HepG2 (cell line): Measurements from ENCODE around the gene TUBA4A. TPM values are rescaled to one million over a fixed set of nuclear protein-coding genes. Genes with fewer than 3 reads are reported as not detected.
A peak's percentile ranks its signal among the peaks of the same experiment; 100 is the strongest.

ENCODE experiments used
- CEBPG ChIP-seq: IDR thresholded peaks from 2 replicates; pipeline ENCODE4 v1.6.1; 2016
- DMTF1 ChIP-seq: sonication (generic); formaldehyde crosslinking; IDR thresholded peaks from 2 replicates; pipeline ENCODE4 v1.4.0; 2020; ENCODE audit warnings: mild to moderate bottlenecking, missing genetic modification reagents
- FOSL1 ChIP-seq: sonication (generic); formaldehyde crosslinking; IDR thresholded peaks from 2 replicates; pipeline ENCODE4 v1.9.0; 2021; ENCODE audit warnings: missing genetic modification reagents, borderline replicate concordance
- GTF2F1 ChIP-seq: fragments of 150-350 bp; IDR thresholded peaks from 2 replicates; pipeline ENCODE4 v1.6.1; 2014; ENCODE audit warnings: low read length
- HNRNPUL1 ChIP-seq: fragments of 200-400 bp; formaldehyde crosslinking; IDR thresholded peaks from 2 replicates; pipeline ENCODE4 v1.6.1; 2017; ENCODE audit warnings: low read depth, mild to moderate bottlenecking, low read length, moderate library complexity
- NR2F6 ChIP-seq, 2 experiments: IDR thresholded peaks; 2 replicates each; pipeline ENCODE4 v1.6.1; 2016; ENCODE audit warnings: antibody characterized with exemption in 1 of 2, mild to moderate bottlenecking in 1 of 2
- NRL ChIP-seq: sonication (generic); formaldehyde crosslinking; IDR thresholded peaks from 2 replicates; pipeline ENCODE4 v1.5.0; 2020; ENCODE audit warnings: missing genetic modification reagents, mild to moderate bottlenecking, moderate library complexity, borderline replicate concordance
- ONECUT2 ChIP-seq: sonication (generic); formaldehyde crosslinking; IDR thresholded peaks from 2 replicates; pipeline ENCODE4 v1.4.0; 2020; ENCODE audit warnings: missing genetic modification reagents
- PCBP1 ChIP-seq: fragments of 200-400 bp; formaldehyde crosslinking; IDR thresholded peaks from 2 replicates; pipeline ENCODE4 v1.6.1; 2017; ENCODE audit warnings: mild to moderate bottlenecking, low read depth, low read length, borderline replicate concordance
- PHB2 ChIP-seq: fragments of 450-650 bp; IDR thresholded peaks from 2 replicates; pipeline ENCODE4 v1.6.1; 2018; ENCODE audit not compliant: partially characterized antibody
- PLRG1 ChIP-seq: fragments of 450-650 bp; conservative IDR thresholded peaks from 2 replicates; pipeline ENCODE4 v1.6.1; 2016
- RCOR2 ChIP-seq: IDR thresholded peaks from 2 replicates; pipeline ENCODE4 v1.6.1; 2016; ENCODE audit warnings: missing biosample characterization, missing genetic modification reagents
- SETDB1 ChIP-seq: sonication (generic); formaldehyde crosslinking; IDR thresholded peaks from 2 replicates; pipeline ENCODE4 v1.5.1; 2020; ENCODE audit warnings: missing genetic modification reagents, mild to moderate bottlenecking, borderline replicate concordance
- SP140L ChIP-seq: sonication (generic); formaldehyde crosslinking; IDR thresholded peaks from 2 replicates; pipeline ENCODE4 v1.4.0; 2020; ENCODE audit warnings: missing genetic modification reagents, borderline replicate concordance
- ZBTB25 ChIP-seq: IDR thresholded peaks from 2 replicates; pipeline ENCODE4 v1.6.1; 2018; ENCODE audit warnings: missing genetic modification reagents
- ZC3H4 ChIP-seq: sonication (generic); formaldehyde crosslinking; IDR thresholded peaks from 2 replicates; pipeline ENCODE4 v1.4.0; 2020; ENCODE audit warnings: missing genetic modification reagents, borderline replicate concordance
- ZFY ChIP-seq: sonication (generic); formaldehyde crosslinking; IDR thresholded peaks from 2 replicates; pipeline ENCODE4 v1.4.0; 2020; ENCODE audit warnings: missing genetic modification reagents
- ZKSCAN5 ChIP-seq: sonication (generic); formaldehyde crosslinking; IDR thresholded peaks from 2 replicates; pipeline ENCODE4 v1.5.1; 2020; ENCODE audit warnings: mild to moderate bottlenecking, missing genetic modification reagents
- ZNF331 ChIP-seq: sonication (generic); formaldehyde crosslinking; IDR thresholded peaks from 2 replicates; pipeline ENCODE4 v1.4.0; 2020; ENCODE audit warnings: missing genetic modification reagents
- ZNF362 ChIP-seq: sonication (generic); formaldehyde crosslinking; IDR thresholded peaks from 2 replicates; pipeline ENCODE4 v1.4.0; 2020; ENCODE audit warnings: missing genetic modification reagents, mild to moderate bottlenecking, borderline replicate concordance
- ZNF629 ChIP-seq: sonication (generic); formaldehyde crosslinking; conservative IDR thresholded peaks from 2 replicates; pipeline ENCODE4 v1.5.0; 2020; ENCODE audit warnings: missing genetic modification reagents
- ZNF775 ChIP-seq: sonication (generic); formaldehyde crosslinking; IDR thresholded peaks from 2 replicates; pipeline ENCODE4 v1.4.0; 2020; ENCODE audit warnings: missing genetic modification reagents, mild to moderate bottlenecking, moderate library complexity, borderline replicate concordance
- ZSCAN21 ChIP-seq: sonication (generic); formaldehyde crosslinking; IDR thresholded peaks from 2 replicates; pipeline ENCODE4 v1.8.0; 2022; ENCODE audit warnings: mild to moderate bottlenecking, missing genetic modification reagents, moderate library complexity, borderline replicate concordance
- polyA plus RNA-seq, 8 experiments: library from polyadenylated mRNA; depleted of rRNA in 3 of 8; stranded (reverse) in 7 of 8; unstranded in 1 of 8; fragments of >200 nt; fragmentation: Illumina TruSeq in 4 of 8; extraction: Trizol in 4 of 8; gene quantifications; 2 replicates each; pipeline versions ENCODE4 v1.2.1 to v1.2.3, GENCODE V29; 2011 to 2016; ENCODE audit warnings: low read depth in 4 of 8, missing spikeins in 1 of 8, mixed read lengths in 1 of 8; ENCODE audit not compliant: insufficient read depth in 1 of 8
- total RNA-seq, 5 experiments: library from RNA; depleted of rRNA; stranded (reverse); fragments of >200 nt; fragmentation: Illumina TruSeq; extraction: Trizol; gene quantifications; 2 replicates each; pipeline ENCODE4 v1.2.3, GENCODE V29; 2016; ENCODE audit warnings: low read depth in 1 of 5
- TF ChIP-seq, protein P1 (sequence below): sonication (generic); formaldehyde crosslinking; conservative IDR thresholded peaks from 2 replicates; pipeline ENCODE4 v1.8.0; 2022; ENCODE audit warnings: low read depth, missing genetic modification reagents

The TUBA4A gene
- total and polyA plus RNA-seq, 2 of the 13 experiments (the other 11 are each of a cell fraction or from before 2014, with no cell fraction given): 1.3 to 12.7 TPM

DNA sequence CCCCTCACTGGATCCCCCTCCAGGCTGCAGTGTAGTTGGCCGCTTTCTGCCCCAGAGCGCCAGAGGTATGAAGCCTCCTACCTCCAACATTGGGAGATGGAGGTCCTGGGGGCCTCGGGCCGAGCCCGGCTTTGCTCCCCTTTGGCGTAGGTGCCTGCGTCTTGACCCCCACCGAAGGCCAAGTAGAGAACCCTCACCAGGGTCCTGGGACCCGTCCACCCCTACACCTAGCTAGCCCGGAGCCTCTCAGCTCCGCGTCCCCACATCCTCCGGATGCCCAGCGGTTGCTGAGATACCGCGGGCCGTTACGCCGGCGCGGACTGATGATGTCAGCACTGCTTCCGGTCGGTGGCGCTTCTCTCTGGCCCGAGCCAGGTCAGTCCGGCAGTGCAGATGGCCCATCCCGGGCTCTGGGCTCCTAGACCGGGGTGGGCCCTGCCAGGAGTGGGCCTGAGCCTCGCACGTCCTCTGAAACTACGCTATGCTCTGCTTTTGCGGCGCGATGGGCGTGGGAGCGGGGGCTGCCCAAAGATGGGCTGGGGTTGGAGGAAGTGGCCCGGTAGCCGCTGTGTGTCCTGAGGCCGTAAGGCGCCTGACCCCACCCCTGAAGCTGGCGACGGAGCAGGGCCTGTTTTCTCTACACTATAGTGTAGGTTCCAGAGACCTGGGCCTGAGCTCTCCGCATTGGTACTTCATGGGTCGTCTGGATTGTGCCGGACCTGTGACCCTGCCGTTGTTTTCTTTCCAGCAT, 8.4 kb downstream of the TUBA4A start, which contains the start of the genes GLB1L and STK16 (continued):
- 0 out of 2 replicates have a peak, but pooled peaks have one; percentile 21 for TF ChIP-seq ZNF362 (CRISPR knock-in tag)
- TF ChIP-seq HNRNPUL1: no peak
- TF ChIP-seq ONECUT2 (CRISPR knock-in tag): no peak
- no peak for TF ChIP-seq SETDB1 (CRISPR knock-in tag)
- no peak for TF ChIP-seq PHB2
- TF ChIP-seq, protein P1, sequence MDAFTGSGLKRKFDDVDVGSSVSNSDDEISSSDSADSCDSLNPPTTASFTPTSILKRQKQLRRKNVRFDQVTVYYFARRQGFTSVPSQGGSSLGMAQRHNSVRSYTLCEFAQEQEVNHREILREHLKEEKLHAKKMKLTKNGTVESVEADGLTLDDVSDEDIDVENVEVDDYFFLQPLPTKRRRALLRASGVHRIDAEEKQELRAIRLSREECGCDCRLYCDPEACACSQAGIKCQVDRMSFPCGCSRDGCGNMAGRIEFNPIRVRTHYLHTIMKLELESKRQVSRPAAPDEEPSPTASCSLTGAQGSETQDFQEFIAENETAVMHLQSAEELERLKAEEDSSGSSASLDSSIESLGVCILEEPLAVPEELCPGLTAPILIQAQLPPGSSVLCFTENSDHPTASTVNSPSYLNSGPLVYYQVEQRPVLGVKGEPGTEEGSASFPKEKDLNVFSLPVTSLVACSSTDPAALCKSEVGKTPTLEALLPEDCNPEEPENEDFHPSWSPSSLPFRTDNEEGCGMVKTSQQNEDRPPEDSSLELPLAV (CRISPR knock-in tag): no peak
- TF ChIP-seq DMTF1 (CRISPR knock-in tag): no peak
- peak; percentile 67 for TF ChIP-seq ZSCAN21
- no peak for TF ChIP-seq PLRG1
- TF ChIP-seq ZBTB25 (CRISPR knock-in tag): peak; percentile 95
- TF ChIP-seq PCBP1: peak; percentile 82; the same call in 1 of the 2 replicates
- peak; percentile 55; the same call in 1 of the 2 replicates for TF ChIP-seq NR2F6 (IDR thresholded peaks at IDR 0.05)
- peak; percentile 44; the same call in 1 of the 2 replicates for TF ChIP-seq NR2F6 (CRISPR knock-in tag; IDR thresholded peaks at IDR 0.05)
- no peak for TF ChIP-seq ZC3H4
- TF ChIP-seq RCOR2 (CRISPR knock-in tag): no peak
- no peak; the same call in 1 of the 2 replicates for TF ChIP-seq GTF2F1
- peak; percentile 97 for TF ChIP-seq NRL (CRISPR knock-in tag)
- no peak for TF ChIP-seq SP140L (CRISPR knock-in tag)
- peak; percentile 79; the same call in 1 of the 2 replicates for TF ChIP-seq ZNF331 (CRISPR knock-in tag)
- 0 out of 2 replicates have a peak, but pooled peaks have one; percentile 25 for TF ChIP-seq ZNF629 (CRISPR knock-in tag)
- peak; percentile 55; the same call in 1 of the 2 replicates for TF ChIP-seq CEBPG (CRISPR knock-in tag)
- peak; percentile 100 for TF ChIP-seq ZFY (CRISPR knock-in tag)
- TF ChIP-seq ZNF775 (CRISPR knock-in tag): no peak
- TF ChIP-seq ZKSCAN5 (CRISPR knock-in tag): peak; percentile 63; the same call in 1 of the 2 replicates
- no peak for TF ChIP-seq FOSL1 (CRISPR knock-in tag)
